H1 (cell line): ENCODE data around the gene ATG16L2.

Experiments used
- GTF2F1 ChIP-seq: IDR thresholded peaks from 2 replicates; pipeline ENCODE4 v1.6.1; 2012; ENCODE audit warnings: low read depth, low read length, improper control_type of control experiment, borderline replicate concordance
- HDAC6 ChIP-seq: IDR thresholded peaks from one replicate; pipeline ENCODE4 v1.7.1; 2012; ENCODE audit warnings: low read depth, mild to moderate bottlenecking, inconsistent platforms, low read length, moderate library complexity
- POLR2A ChIP-seq, 2 experiments: IDR thresholded peaks; 1 replicate in 1 of 2; 2 replicates in 1 of 2; pipeline ENCODE4 v1.6.1; 2011; ENCODE audit warnings: low read depth in 2 of 2, low read length in 2 of 2, mild to moderate bottlenecking in 2 of 2; ENCODE audit errors: control extremely low read depth in 1 of 2
- SP2 ChIP-seq: IDR thresholded peaks from 2 replicates; pipeline ENCODE4 v1.6.1; 2012; ENCODE audit warnings: mild to moderate bottlenecking, low read length, inconsistent platforms
- TAF1 ChIP-seq: IDR thresholded peaks from 2 replicates; pipeline ENCODE4 v1.6.1; 2011; ENCODE audit warnings: mild to moderate bottlenecking, low read depth, low read length

DNA sequence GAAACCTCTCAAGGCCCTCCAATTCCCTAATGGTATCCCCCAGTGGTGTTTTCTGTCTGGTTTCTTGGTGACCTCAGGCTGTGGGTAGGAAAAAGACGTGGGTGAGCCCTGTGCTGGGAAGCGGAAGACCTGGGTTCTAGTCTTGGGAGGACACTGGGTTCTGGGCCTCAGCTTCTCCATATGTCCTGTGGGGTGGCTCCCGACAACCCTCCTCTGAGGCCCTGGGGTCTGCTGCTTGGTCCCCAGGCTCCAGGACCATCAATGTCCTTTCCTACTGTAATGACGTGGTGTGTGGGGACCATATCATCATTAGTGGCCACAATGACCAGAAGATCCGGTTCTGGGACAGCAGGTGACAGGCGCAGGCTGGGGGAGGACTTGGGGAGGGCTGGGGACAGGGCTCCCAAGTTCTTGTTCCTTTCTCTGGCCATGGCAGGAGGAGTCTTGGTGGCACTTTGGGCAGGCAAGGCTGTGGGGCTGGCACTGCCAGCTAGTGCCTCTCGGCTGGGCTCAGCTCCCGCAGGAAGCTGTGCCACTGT, 12.8 kb downstream of the ATG16L2 start:
- TF ChIP-seq GTF2F1: no peak
- no peak for TF ChIP-seq POLR2A (IDR thresholded peaks at IDR 0.05; ENCODE audit: control extremely low read depth in 1 of 2, low read depth in 2 of 2, low read length in 2 of 2)
- no peak for TF ChIP-seq SP2
- TF ChIP-seq HDAC6: no peak
- no peak for TF ChIP-seq TAF1
